ENCODE data around the gene SMC1A.

DNA sequence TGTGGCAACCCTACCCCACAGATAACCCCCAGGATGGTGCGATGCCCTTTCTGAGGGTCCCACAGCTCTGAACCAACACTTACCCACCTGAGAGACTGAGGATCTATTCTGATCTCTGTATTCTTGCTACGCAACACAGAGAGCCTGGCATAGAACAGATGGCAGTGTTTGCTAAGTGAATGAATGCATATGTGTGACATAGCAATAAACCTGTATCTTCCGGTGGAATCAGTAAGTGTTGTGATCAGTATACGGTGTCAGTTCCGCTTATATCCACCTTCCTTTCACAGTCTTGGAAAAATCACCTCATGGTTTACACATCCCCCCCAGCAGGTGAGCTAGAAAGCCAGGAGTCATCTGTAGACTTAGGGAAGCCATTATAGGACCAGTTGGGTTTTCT is 17.6 kb upstream of the SMC1A start:
- TF ChIP-seq, protein P1, sequence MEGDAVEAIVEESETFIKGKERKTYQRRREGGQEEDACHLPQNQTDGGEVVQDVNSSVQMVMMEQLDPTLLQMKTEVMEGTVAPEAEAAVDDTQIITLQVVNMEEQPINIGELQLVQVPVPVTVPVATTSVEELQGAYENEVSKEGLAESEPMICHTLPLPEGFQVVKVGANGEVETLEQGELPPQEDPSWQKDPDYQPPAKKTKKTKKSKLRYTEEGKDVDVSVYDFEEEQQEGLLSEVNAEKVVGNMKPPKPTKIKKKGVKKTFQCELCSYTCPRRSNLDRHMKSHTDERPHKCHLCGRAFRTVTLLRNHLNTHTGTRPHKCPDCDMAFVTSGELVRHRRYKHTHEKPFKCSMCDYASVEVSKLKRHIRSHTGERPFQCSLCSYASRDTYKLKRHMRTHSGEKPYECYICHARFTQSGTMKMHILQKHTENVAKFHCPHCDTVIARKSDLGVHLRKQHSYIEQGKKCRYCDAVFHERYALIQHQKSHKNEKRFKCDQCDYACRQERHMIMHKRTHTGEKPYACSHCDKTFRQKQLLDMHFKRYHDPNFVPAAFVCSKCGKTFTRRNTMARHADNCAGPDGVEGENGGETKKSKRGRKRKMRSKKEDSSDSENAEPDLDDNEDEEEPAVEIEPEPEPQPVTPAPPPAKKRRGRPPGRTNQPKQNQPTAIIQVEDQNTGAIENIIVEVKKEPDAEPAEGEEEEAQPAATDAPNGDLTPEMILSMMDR (IDR thresholded peaks at IDR 0.05), result no peak
- TF ChIP-seq POLR2A (IDR thresholded peaks at IDR 0.05), result no peak

Data from lower leg skin (tissue), 3 donors.